Measurements from ENCODE around the gene TMTC4. TPM values are rescaled to one million over a fixed set of nuclear protein-coding genes. Genes with fewer than 3 reads are reported as not detected.
A peak's percentile ranks its signal among the peaks of the same experiment; 100 is the strongest.
"Not testable (repeated sequence)": the region's sequence is repeated elsewhere in the genome, so short reads cannot be mapped to it uniquely, and the experiment has no call there.

TMTC4 gene
- total RNA-seq, 4 donors from 2014 or later: 8.8 to 13.2 (median 11.1) TPM

- H3K4me3 ChIP-seq (ENCODE audit: low read depth, poor library complexity, severe bottlenecking): no peak overlapping the region
- TF ChIP-seq CTCF (IDR thresholded peaks at IDR 0.05) (no peak), POLR2A (IDR thresholded peaks at IDR 0.05) (no peak)
- WGBS, 2 donors: 73 to 79% methylated on average over 3 of the region's 3 CpGs
- intact Hi-C loops (cut with DNase I; ENCODE audit: low total_unique reads): no loop called here
- no peak for DNase-seq (ENCODE audit: low spot score in 2 of 2)
Measured at GRCh38 chr13:100680131-100680530, 5.5 kb upstream of the TMTC4 start.

DNA sequence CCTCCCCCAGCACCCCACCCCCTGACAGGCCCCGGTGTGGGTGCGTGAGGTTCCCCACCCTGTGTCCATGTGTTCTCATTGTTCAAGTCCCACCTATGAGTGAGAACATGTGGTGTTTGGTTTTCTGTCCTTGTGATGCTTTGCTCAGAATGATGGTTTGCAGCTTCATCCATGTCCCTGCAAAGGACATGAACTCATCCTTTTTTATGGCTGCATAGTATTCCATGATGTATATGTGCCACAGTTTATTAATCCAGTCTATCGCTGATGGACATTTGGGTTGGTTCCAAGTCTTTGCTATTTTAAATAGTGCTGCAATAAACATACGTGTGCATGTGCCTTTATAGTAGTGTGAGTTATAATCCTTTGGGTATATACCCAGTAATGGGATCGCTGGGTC is 2.5 kb upstream of the TMTC4 start:
- DNase-seq (ENCODE audit: low spot score in 2 of 2); H3K4me3 ChIP-seq (ENCODE audit: low read depth, poor library complexity, severe bottlenecking); intact Hi-C loops (cut with DNase I; ENCODE audit: low total_unique reads): not testable (repeated sequence)
- WGBS, 2 donors: 94% methylated on average over 5 of the region's 5 CpGs

GRCh38 chr13:100675661-100676129 is 1.1 kb upstream of the TMTC4 start:
- TF ChIP-seq POLR2A (IDR thresholded peaks at IDR 0.05) (no peak), CTCF (IDR thresholded peaks at IDR 0.05) (no peak)
- intact Hi-C loops (cut with DNase I; ENCODE audit: low total_unique reads): no loop called here
- WGBS, 2 donors: 12 to 14% methylated on average over 15 of the region's 15 CpGs
- DNase-seq (ENCODE audit: low spot score in 2 of 2): no peak
- no peak overlapping the region for H3K4me3 ChIP-seq (ENCODE audit: low read depth, poor library complexity, severe bottlenecking)

- TF ChIP-seq CTCF (IDR thresholded peaks at IDR 0.05): no peak
- no peak for TF ChIP-seq POLR2A (IDR thresholded peaks at IDR 0.05)
- intact Hi-C loops (cut with DNase I; ENCODE audit: low total_unique reads): no loop called here
- H3K4me3 ChIP-seq (ENCODE audit: low read depth, poor library complexity, severe bottlenecking): peak overlapping the region; percentile 82
- WGBS, 2 donors: 0% methylated on average over 29 to 39 of the region's 67 CpGs
- peak; percentile 99 to 100 for DNase-seq (ENCODE audit: low spot score in 2 of 2)
Measured at GRCh38 chr13:100674872-100675660, 471 bp upstream of the TMTC4 start.

DNA sequence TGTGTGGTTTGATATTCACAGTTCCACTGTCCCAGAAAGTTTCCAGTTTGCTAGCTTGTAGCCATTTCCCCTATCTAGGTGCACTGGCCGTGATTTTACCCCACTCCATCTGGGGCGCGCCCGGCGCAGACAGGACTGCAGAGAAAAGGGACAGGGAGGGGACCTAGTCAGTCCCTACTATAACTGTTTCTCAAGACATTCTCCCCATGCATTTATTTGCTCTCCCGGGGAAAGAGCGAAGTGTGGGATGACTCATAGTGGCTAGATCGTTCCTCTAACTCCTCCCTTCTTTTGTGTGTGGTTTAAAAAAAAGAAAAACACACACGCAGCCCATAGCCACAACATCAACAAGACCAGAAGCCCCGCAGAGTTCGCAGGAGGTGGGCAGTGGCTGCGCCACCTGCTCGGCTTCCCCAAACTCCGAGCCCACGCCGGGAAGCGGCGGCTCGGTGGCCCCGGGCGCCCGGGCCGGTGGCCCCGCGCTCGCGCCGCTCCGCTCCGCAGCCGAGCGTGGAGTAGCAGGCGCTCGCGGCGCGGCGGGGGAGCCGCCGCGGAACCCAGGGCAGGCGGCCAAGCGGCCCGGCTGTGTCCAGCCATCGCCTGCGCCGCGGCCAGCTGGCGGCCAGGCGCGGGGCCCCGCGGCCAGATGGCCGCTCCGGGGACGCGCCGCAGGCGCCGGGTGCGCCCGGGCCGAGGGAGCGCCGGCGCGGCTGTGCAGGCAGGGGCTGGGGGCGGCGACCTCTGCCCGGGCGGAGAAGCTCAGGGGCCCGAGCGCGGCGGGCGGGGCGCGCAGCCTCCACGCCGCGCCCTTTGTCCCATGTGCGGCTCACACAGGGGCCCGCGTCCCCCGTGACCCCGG is 653 bp downstream of the TMTC4 start:
- H3K4me3 ChIP-seq (ENCODE audit: low read depth, poor library complexity, severe bottlenecking): peak overlapping the region; percentile 82
- 0% methylated on average over 26 to 47 of the region's 86 CpGs for WGBS, 2 donors
- peak in 1 of 2 donors; percentile 43 for DNase-seq (ENCODE audit: low spot score in 2 of 2)
- intact Hi-C loops (cut with DNase I; ENCODE audit: low total_unique reads): no loop called here
- TF ChIP-seq CTCF (IDR thresholded peaks at IDR 0.05): no peak
- TF ChIP-seq POLR2A (IDR thresholded peaks at IDR 0.05): no peak

DNA sequence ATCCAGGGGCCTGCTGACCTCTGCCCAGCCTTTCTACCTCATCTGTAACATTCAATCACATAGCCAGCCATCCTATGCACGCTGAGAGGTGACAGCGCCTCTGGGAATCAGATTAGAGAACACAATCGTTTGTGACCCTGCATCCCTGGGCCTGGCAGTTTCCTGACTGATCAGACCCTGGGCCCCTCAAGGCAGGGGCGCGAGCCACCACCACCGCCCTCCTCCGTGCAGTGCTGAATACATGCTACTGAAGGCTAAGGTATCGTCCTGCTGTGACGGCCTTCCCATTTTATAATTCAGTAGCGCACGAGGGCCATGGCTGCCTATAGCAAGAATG is 1.3 kb downstream of the TMTC4 start:
- no peak for DNase-seq (ENCODE audit: low spot score in 2 of 2)
- WGBS, 2 donors: 32 to 38% methylated on average over 11 of the region's 11 CpGs
- no peak for TF ChIP-seq CTCF (IDR thresholded peaks at IDR 0.05)
- no peak for TF ChIP-seq POLR2A (IDR thresholded peaks at IDR 0.05)
- intact Hi-C loops (cut with DNase I; ENCODE audit: low total_unique reads): no loop called here
- H3K4me3 ChIP-seq (ENCODE audit: low read depth, poor library complexity, severe bottlenecking): no peak overlapping the region
